HG02884 (cell line): ENCODE measurements around the gene DNAAF8.

Experiments
- ATAC-seq: cut with Tn5 transposase; IDR thresholded peaks from one replicate; pipeline ENCODE4 v1.9.1; 2021; ENCODE audit warnings: mild to moderate bottlenecking, moderate library complexity; ENCODE audit not compliant: unreplicated experiment

DNAAF8 gene

DNA sequence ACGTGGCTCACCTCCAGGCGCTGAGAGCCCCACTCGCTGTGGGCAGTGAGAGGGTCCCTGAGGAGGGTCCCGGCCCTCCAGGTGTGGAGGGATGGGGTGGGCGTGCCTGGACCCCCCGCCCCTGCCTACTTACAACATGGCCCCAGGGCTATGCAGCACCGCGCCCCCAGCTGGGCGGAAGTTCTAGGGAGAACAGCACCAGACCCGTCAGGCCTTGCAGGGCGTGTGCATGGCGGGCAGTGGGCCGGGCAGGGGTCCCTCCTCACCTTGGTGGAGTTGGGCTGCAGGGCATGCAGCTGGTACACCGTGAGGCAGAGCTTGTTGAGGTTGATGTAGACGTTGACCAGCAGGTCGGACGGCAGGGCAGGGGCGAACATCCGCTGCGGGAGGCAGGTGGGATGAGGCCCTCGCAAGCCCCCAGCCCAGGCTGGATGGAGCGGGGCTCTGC is 63.5 kb downstream of the DNAAF8 start:
- no peak for ATAC-seq

DNA sequence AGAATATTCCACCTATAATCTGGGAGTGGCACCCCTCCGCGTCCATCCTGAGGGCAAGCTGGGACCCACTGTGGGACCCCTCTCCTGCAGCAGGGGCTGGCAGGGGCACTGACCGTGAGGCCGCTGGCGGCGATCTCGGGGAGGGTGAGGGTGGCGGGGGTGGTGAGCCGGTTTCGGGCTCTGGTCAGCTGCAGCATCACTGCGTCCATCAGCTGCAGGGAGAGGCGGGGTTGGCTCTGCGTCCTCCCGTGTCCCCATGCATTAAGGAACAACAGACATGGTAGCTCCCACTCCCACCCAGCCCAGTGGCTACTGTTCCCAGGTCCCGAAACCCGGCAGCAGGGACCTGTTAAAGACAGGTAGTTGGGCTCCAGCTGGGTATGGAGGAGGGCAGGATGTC is 64.1 kb downstream of the DNAAF8 start:
- ATAC-seq: no peak
